HepG2 (cell line): ENCODE results near the gene STIM1. TPM values are rescaled to one million over a fixed set of nuclear protein-coding genes. Genes with fewer than 3 reads are reported as not detected.

Source experiments
- FOXM1 ChIP-seq: sonication (generic); formaldehyde crosslinking; IDR thresholded peaks from 2 replicates; pipeline ENCODE4 v1.5.0; 2020; ENCODE audit warnings: missing genetic modification reagents
- HMG20A ChIP-seq: IDR thresholded peaks from 2 replicates; pipeline ENCODE4 v1.6.1; 2016; ENCODE audit warnings: borderline replicate concordance
- MAFK ChIP-seq, 2 experiments: IDR thresholded peaks in 1 of 2; conservative IDR thresholded peaks in 1 of 2; 2 replicates each; pipeline ENCODE4 v1.6.1; 2011; ENCODE audit warnings: improper control_type of control experiment in 2 of 2, low read length in 2 of 2
- NFE2L2 ChIP-seq: fragments of 150-350 bp; IDR thresholded peaks from 2 replicates; pipeline ENCODE4 v1.6.1; 2014; ENCODE audit warnings: low read length
- PRPF4 ChIP-seq: fragments of 200-400 bp; formaldehyde crosslinking; IDR thresholded peaks from 2 replicates; pipeline ENCODE4 v1.6.1; 2016; ENCODE audit warnings: low read length, low read depth; ENCODE audit not compliant: poor library complexity, severe bottlenecking
- REXO4 ChIP-seq: sonication (generic); formaldehyde crosslinking; IDR thresholded peaks from 2 replicates; pipeline ENCODE4 v1.8.0; 2022; ENCODE audit warnings: missing genetic modification reagents, mild to moderate bottlenecking, borderline replicate concordance
- TRIM24 ChIP-seq: sonication (generic); formaldehyde crosslinking; IDR thresholded peaks from 2 replicates; pipeline ENCODE4 v1.8.0; 2022; ENCODE audit warnings: mild to moderate bottlenecking, missing genetic modification reagents
- ZNF552 ChIP-seq: sonication (generic); formaldehyde crosslinking; IDR thresholded peaks from 2 replicates; pipeline ENCODE4 v1.9.0; 2022; ENCODE audit warnings: missing genetic modification reagents, mild to moderate bottlenecking, borderline replicate concordance
- ZNF674 ChIP-seq: sonication (generic); formaldehyde crosslinking; IDR thresholded peaks from 2 replicates; pipeline ENCODE4 v1.5.0; 2020; ENCODE audit warnings: low read depth, mild to moderate bottlenecking, missing genetic modification reagents
- polyA plus RNA-seq, 8 experiments: library from polyadenylated mRNA; depleted of rRNA in 3 of 8; stranded (reverse) in 7 of 8; unstranded in 1 of 8; fragments of >200 nt; fragmentation: Illumina TruSeq in 4 of 8; extraction: Trizol in 4 of 8; gene quantifications; 2 replicates each; pipeline versions ENCODE4 v1.2.1 to v1.2.3, GENCODE V29; 2011 to 2016; ENCODE audit warnings: low read depth in 4 of 8, missing spikeins in 1 of 8, mixed read lengths in 1 of 8; ENCODE audit not compliant: insufficient read depth in 1 of 8
- total RNA-seq, 5 experiments: library from RNA; depleted of rRNA; stranded (reverse); fragments of >200 nt; fragmentation: Illumina TruSeq; extraction: Trizol; gene quantifications; 2 replicates each; pipeline ENCODE4 v1.2.3, GENCODE V29; 2016; ENCODE audit warnings: low read depth in 1 of 5
- TF ChIP-seq, protein P1 (sequence below): sonication (generic); formaldehyde crosslinking; IDR thresholded peaks from 2 replicates; pipeline ENCODE4 v1.4.0; 2020; ENCODE audit warnings: missing genetic modification reagents, mild to moderate bottlenecking, borderline replicate concordance
- TF ChIP-seq, protein P2 (sequence below): sonication (generic); formaldehyde crosslinking; IDR thresholded peaks from 2 replicates; pipeline ENCODE4 v1.5.0; 2020; ENCODE audit warnings: mild to moderate bottlenecking, missing genetic modification reagents, borderline replicate concordance
- TF ChIP-seq, protein P3 (sequence below): sonication (generic); formaldehyde crosslinking; IDR thresholded peaks from 2 replicates; pipeline ENCODE4 v1.4.0; 2020; ENCODE audit warnings: low read depth, missing genetic modification reagents

The STIM1 gene
- total and polyA plus RNA-seq, 2 of the 13 experiments (the other 11 are each of a cell fraction or from before 2014, with no cell fraction given) = 19.2 to 28.5 TPM

DNA sequence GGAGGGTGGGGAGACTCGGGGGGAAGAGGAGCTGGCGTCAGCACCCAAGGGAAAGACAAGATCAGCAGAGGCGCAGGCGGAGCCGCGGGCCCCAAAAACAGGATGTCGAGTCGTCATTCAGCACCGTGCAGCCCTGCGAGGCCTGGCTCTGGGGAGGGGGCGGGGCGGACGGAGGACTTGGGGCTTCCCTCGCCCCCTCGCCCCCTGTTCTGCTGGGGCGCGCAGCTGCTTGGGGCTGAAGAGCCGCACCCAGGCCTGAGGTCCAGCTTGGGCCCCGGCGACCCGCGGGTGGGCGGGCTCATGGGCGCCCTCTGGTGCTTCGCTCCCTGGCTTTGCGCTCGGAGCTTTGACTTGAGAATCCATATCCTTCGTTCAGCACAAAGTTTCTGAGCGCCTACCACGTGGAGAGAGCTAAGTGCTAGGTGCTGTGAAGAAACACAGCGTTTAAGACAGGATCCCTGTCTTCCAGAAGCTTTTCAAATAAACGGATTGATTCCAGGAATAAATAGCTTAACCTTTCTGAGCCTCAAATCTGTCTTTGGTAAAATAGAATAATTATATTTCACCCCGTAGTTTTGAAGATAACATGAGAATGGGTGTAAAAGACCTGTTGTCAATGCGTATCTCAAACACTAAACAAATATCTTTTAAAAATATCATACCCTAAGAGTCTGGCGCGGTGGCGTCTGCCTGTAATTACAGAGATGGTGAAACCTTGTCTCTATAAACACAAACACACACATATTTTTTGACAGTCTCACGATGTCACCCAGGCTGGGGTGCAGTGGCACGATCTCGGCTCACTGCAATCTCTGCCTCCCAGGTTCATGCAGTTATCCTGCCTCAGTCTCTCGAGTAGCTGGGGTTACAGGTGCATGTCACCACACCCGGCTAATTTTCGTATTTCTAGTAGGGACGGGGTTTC, 13.8 kb upstream of the STIM1 start (continued):
- TF ChIP-seq ZNF552 = 0 out of 2 replicates have a peak, but pooled peaks have one; percentile 44
- no peak for TF ChIP-seq PRPF4
- TF ChIP-seq, protein P1, sequence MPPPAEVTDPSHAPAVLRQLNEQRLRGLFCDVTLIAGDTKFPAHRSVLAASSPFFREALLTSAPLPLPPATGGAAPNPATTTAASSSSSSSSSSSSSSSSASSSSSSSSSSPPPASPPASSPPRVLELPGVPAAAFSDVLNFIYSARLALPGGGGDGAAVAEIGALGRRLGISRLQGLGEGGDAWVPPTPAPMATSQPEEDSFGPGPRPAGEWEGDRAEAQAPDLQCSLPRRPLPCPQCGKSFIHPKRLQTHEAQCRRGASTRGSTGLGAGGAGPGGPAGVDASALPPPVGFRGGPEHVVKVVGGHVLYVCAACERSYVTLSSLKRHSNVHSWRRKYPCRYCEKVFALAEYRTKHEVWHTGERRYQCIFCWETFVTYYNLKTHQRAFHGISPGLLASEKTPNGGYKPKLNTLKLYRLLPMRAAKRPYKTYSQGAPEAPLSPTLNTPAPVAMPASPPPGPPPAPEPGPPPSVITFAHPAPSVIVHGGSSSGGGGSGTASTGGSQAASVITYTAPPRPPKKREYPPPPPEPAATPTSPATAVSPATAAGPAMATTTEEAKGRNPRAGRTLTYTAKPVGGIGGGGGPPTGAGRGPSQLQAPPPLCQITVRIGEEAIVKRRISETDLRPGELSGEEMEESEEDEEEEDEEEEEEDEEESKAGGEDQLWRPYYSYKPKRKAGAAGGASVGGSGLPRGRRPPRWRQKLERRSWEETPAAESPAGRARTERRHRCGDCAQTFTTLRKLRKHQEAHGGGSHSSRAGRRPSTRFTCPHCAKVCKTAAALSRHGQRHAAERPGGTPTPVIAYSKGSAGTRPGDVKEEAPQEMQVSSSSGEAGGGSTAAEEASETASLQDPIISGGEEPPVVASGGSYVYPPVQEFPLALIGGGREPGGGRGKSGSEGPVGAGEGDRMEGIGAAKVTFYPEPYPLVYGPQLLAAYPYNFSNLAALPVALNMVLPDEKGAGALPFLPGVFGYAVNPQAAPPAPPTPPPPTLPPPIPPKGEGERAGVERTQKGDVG = peak; percentile 24; the same call in 1 of the 2 replicates
- TF ChIP-seq, protein P2, sequence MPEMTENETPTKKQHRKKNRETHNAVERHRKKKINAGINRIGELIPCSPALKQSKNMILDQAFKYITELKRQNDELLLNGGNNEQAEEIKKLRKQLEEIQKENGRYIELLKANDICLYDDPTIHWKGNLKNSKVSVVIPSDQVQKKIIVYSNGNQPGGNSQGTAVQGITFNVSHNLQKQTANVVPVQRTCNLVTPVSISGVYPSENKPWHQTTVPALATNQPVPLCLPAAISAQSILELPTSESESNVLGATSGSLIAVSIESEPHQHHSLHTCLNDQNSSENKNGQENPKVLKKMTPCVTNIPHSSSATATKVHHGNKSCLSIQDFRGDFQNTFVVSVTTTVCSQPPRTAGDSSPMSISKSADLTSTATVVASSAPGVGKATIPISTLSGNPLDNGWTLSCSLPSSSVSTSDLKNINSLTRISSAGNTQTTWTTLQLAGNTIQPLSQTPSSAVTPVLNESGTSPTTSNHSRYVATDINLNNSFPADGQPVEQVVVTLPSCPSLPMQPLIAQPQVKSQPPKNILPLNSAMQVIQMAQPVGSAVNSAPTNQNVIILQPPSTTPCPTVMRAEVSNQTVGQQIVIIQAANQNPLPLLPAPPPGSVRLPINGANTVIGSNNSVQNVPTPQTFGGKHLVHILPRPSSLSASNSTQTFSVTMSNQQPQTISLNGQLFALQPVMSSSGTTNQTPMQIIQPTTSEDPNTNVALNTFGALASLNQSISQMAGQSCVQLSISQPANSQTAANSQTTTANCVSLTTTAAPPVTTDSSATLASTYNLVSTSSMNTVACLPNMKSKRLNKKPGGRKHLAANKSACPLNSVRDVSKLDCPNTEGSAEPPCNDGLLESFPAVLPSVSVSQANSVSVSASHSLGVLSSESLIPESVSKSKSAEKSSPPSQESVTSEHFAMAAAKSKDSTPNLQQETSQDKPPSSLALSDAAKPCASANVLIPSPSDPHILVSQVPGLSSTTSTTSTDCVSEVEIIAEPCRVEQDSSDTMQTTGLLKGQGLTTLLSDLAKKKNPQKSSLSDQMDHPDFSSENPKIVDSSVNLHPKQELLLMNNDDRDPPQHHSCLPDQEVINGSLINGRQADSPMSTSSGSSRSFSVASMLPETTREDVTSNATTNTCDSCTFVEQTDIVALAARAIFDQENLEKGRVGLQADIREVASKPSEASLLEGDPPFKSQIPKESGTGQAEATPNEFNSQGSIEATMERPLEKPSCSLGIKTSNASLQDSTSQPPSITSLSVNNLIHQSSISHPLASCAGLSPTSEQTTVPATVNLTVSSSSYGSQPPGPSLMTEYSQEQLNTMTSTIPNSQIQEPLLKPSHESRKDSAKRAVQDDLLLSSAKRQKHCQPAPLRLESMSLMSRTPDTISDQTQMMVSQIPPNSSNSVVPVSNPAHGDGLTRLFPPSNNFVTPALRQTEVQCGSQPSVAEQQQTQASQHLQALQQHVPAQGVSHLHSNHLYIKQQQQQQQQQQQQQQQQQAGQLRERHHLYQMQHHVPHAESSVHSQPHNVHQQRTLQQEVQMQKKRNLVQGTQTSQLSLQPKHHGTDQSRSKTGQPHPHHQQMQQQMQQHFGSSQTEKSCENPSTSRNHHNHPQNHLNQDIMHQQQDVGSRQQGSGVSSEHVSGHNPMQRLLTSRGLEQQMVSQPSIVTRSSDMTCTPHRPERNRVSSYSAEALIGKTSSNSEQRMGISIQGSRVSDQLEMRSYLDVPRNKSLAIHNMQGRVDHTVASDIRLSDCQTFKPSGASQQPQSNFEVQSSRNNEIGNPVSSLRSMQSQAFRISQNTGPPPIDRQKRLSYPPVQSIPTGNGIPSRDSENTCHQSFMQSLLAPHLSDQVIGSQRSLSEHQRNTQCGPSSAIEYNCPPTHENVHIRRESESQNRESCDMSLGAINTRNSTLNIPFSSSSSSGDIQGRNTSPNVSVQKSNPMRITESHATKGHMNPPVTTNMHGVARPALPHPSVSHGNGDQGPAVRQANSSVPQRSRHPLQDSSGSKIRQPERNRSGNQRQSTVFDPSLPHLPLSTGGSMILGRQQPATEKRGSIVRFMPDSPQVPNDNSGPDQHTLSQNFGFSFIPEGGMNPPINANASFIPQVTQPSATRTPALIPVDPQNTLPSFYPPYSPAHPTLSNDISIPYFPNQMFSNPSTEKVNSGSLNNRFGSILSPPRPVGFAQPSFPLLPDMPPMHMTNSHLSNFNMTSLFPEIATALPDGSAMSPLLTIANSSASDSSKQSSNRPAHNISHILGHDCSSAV (CRISPR knock-in tag) = no peak
- no peak for TF ChIP-seq ZNF674 (CRISPR knock-in tag)
- no peak for TF ChIP-seq NFE2L2
- TF ChIP-seq REXO4 = no peak
- TF ChIP-seq, protein P3, sequence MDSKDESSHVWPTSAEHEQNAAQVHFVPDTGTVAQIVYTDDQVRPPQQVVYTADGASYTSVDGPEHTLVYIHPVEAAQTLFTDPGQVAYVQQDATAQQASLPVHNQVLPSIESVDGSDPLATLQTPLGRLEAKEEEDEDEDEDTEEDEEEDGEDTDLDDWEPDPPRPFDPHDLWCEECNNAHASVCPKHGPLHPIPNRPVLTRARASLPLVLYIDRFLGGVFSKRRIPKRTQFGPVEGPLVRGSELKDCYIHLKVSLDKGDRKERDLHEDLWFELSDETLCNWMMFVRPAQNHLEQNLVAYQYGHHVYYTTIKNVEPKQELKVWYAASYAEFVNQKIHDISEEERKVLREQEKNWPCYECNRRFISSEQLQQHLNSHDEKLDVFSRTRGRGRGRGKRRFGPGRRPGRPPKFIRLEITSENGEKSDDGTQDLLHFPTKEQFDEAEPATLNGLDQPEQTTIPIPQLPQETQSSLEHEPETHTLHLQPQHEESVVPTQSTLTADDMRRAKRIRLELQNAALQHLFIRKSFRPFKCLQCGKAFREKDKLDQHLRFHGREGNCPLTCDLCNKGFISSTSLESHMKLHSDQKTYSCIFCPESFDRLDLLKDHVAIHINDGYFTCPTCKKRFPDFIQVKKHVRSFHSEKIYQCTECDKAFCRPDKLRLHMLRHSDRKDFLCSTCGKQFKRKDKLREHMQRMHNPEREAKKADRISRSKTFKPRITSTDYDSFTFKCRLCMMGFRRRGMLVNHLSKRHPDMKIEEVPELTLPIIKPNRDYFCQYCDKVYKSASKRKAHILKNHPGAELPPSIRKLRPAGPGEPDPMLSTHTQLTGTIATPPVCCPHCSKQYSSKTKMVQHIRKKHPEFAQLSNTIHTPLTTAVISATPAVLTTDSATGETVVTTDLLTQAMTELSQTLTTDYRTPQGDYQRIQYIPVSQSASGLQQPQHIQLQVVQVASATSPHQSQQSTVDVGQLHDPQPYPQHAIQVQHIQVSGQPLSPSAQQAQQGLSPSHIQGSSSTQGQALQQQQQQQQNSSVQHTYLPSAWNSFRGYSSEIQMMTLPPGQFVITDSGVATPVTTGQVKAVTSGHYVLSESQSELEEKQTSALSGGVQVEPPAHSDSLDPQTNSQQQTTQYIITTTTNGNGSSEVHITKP (CRISPR knock-in tag) = no peak
- TF ChIP-seq HMG20A = no peak
- TF ChIP-seq TRIM24 (CRISPR knock-in tag) = no peak
- TF ChIP-seq MAFK (conservative IDR thresholded peaks at IDR 0.05 in 1 of 2, IDR thresholded peaks at IDR 0.05 in 1 of 2; ENCODE audit: low read length in 2 of 2) = no peak
- TF ChIP-seq FOXM1 (CRISPR knock-in tag) = no peak
